ENCODE measurements around the gene EXOC2. TPM values are rescaled to one million over a fixed set of nuclear protein-coding genes. Genes with fewer than 3 reads are reported as not detected.

EXOC2 gene, protein sequence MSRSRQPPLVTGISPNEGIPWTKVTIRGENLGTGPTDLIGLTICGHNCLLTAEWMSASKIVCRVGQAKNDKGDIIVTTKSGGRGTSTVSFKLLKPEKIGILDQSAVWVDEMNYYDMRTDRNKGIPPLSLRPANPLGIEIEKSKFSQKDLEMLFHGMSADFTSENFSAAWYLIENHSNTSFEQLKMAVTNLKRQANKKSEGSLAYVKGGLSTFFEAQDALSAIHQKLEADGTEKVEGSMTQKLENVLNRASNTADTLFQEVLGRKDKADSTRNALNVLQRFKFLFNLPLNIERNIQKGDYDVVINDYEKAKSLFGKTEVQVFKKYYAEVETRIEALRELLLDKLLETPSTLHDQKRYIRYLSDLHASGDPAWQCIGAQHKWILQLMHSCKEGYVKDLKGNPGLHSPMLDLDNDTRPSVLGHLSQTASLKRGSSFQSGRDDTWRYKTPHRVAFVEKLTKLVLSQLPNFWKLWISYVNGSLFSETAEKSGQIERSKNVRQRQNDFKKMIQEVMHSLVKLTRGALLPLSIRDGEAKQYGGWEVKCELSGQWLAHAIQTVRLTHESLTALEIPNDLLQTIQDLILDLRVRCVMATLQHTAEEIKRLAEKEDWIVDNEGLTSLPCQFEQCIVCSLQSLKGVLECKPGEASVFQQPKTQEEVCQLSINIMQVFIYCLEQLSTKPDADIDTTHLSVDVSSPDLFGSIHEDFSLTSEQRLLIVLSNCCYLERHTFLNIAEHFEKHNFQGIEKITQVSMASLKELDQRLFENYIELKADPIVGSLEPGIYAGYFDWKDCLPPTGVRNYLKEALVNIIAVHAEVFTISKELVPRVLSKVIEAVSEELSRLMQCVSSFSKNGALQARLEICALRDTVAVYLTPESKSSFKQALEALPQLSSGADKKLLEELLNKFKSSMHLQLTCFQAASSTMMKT
- total RNA-seq = 23.9 and 25.6 TPM in 2 replicates

DNA sequence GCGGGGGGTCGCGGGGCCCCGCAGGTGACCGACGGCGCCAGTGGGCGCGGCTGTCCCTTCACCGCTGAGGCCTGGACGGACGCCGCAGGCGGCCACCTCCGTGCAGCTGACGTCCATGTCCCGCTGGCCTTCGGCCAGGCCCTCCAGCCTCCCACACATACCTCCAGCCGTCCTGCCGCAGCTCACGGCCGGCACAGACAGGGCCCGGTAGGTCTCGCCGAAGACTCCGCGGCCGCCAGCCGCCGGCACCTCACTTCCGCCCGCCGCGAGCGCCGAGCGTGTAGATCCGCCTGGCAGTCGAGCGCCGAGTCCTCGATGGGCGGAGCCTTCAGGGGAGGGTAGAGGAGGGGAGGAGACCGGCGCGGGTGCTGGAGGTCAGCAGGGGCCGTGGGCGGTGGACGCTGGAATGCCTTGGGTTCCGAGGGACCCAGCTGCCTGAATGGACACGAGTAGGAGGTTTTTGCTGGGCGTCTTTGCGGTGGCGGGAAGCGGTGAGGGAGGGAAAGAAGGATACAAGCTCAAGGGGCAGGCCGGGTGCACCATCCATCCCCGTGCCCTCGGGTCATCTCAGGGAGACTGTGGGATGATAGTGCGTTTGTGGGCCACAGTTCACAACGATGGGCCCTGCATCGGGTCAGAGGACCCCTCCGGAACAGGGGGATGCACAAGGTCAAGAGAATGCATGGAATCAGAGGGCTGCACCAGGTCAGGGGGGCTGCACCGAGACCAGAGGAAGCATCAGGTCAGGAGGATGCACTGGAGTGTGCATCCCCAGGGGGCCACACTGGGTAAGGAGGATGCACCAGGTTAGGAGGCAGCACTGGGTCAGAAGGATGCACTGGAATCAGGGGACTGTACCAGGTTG lies at the start of gene EXOC2:
Gene EXOC2, minus strand, starts transcription at position 282 of the 865 bp plus-strand sequence. CDS start 55,321 bp downstream, outside the sequence.

DNA sequence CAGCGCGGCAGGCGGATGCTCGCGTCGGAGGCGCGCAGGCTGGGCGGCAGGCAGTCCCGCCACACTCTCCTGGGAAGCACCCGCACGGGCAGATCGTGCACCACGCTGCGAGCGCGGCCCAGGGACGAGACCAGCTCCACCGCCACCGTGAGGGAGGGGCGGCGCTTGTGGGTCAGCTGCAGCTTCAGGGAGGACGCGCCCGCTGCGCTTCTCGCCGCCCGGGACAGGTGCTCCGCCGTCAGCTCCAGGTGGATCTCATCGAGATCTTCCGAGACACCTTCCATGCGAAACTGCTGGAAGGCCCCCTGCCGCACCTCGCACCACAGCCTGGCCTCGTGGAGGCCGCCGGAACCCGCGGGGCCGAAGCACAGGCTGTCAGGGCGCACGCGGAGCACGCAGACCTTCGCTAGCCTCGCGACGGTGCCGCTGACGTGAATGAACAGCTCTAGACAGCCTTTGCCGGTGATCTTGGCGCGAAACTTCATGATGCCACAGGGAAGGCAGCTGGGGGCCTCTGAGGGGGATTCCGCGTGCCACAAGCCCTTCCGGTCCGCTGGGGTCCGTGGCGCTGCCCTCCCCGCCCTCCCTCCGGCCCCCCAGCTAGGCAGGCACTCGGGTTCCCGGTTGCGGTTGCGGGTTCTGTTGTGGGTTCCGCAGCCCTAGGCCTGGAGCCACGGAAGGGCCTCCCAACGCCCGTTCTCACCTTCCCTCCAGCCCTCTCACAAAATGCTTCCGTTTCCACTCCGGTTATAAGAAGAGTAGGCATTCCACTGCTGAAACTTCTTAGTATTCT lies 36.3 kb downstream of the EXOC2 start, which contains the start of gene HUS1B:
Gene HUS1B, minus strand, starts transcription at position 641 of the 793 bp plus-strand sequence. Its CDS starts 156 bp downstream, at position 485.

Other genes with a start within 250 kb of the EXOC2 start
- 0.54 and 1.0 TPM in 2 replicates for gene HUS1B, start 36.0 kb downstream of the EXOC2 start, total RNA-seq